Stimulated activated CD4-positive, alpha-beta T cell treated with anti-CD3 and anti-CD28 coated beads, Interleukin-2, amount 100 ng/mL, for 4 hours (primary cell): Measurements from ENCODE around the gene CLIP1.
"Not testable (repeated sequence)": the region's sequence is repeated elsewhere in the genome, so short reads cannot be mapped to it uniquely, and the experiment has no call there.

Source experiments
- DNase-seq: peaks from one replicate; pipeline ENCODE4 v3.0.0-alpha.2; 2020; ENCODE audit warnings: low read depth

The CLIP1 gene

GRCh38 chr12:122435186-122435585 is 12.7 kb upstream of the CLIP1 start:
- DNase-seq = no peak

GRCh38 chr12:122429043-122429442 is 6.6 kb upstream of the CLIP1 start:
- DNase-seq = not testable (repeated sequence)

GRCh38 chr12:122427403-122427802 is 4.9 kb upstream of the CLIP1 start:
- no peak for DNase-seq

- DNase-seq = no peak
These were observed 1.0 kb upstream of the CLIP1 start for GRCh38 chr12:122423258-122424165.

GRCh38 chr12:122422730-122423257 is 325 bp upstream of the CLIP1 start:
- DNase-seq = no peak

GRCh38 chr12:122421187-122421820 is 1.2 kb downstream of the CLIP1 start:
- DNase-seq = no peak

- no peak for DNase-seq
These were observed 1.9 kb downstream of the CLIP1 start for GRCh38 chr12:122420471-122421162.

GRCh38 chr12:122419094-122419493 is 3.4 kb downstream of the CLIP1 start:
- not testable (repeated sequence) for DNase-seq

GRCh38 chr12:122415665-122416064 is 6.8 kb downstream of the CLIP1 start:
- DNase-seq = not testable (repeated sequence)

- DNase-seq = no peak
These were observed 8.7 kb downstream of the CLIP1 start for GRCh38 chr12:122413516-122414404.

GRCh38 chr12:122412851-122413433 is 9.5 kb downstream of the CLIP1 start:
- DNase-seq = no peak

- no peak for DNase-seq
These were observed 10.9 kb downstream of the CLIP1 start for GRCh38 chr12:122411537-122411936.

GRCh38 chr12:122407208-122407607 is 15.3 kb downstream of the CLIP1 start:
- DNase-seq = no peak

- no peak for DNase-seq
These were observed 15.7 kb downstream of the CLIP1 start for GRCh38 chr12:122406701-122407164.

GRCh38 chr12:122403831-122404230 is 18.6 kb downstream of the CLIP1 start:
- DNase-seq = no peak

GRCh38 chr12:122403115-122403770 is 19.2 kb downstream of the CLIP1 start:
- no peak for DNase-seq

GRCh38 chr12:122402264-122402663 is 20.2 kb downstream of the CLIP1 start:
- DNase-seq = no peak

- no peak for DNase-seq
These were observed 22.7 kb downstream of the CLIP1 start for GRCh38 chr12:122399592-122400373.

GRCh38 chr12:122399254-122399591 is 23.2 kb downstream of the CLIP1 start:
- no peak for DNase-seq

GRCh38 chr12:122397981-122398380 is 24.5 kb downstream of the CLIP1 start:
- DNase-seq = not testable (repeated sequence)
